PC-9 (cell line): Measurements from ENCODE around the gene PCDHGC5. TPM values are rescaled to one million over a fixed set of nuclear protein-coding genes. Genes with fewer than 3 reads are reported as not detected.

Experiments
- BruUV-seq: library from RNA; stranded (reverse); fragments of 400-500 nt; replicated peaks from 2 replicates; lab custom pipeline; 2021; lab: Mats Ljungman, UMichigan
- CTCF ChIA-PET: fragments of 300-600 bp; sonication (Branson Sonifier 250); formaldehyde crosslinking; loops from one replicate; lab custom pipeline; 2022; ENCODE audit warnings: antibody characterized with exemption; lab: Charles Lee
- POLR2A ChIA-PET: fragments of 300-600 bp; sonication (Branson Sonifier 250); formaldehyde crosslinking; loops from one replicate; lab custom pipeline; 2022; ENCODE audit warnings: antibody characterized with exemption; ENCODE audit not compliant: unreplicated experiment; lab: Charles Lee
- DNase-seq, 2 experiments: peaks; one replicate each; pipeline versions ENCODE4 v3.0.0 to v3.0.0-alpha.2; 2015 to 2022; ENCODE audit warnings: mixed read lengths in 1 of 2
- H2AFZ ChIP-seq: fragments of 200-600 bp; sonication (generic); 2 replicates; pipeline ENCODE4 v1.8.1; 2017; ENCODE audit warnings: antibody characterized with exemption
- H3F3A ChIP-seq: fragments of 200-600 bp; sonication (generic); 2 replicates; pipeline ENCODE4 v1.8.1; 2017; ENCODE audit warnings: antibody characterized with exemption, mild to moderate bottlenecking, low read depth; ENCODE audit not compliant: insufficient read depth
- H3K27ac ChIP-seq: fragments of 200-600 bp; sonication (generic); 2 replicates; pipeline ENCODE4 v1.6.1; 2016; ENCODE audit warnings: mixed run types
- H3K27me3 ChIP-seq: fragments of 200-600 bp; sonication (generic); 2 replicates; pipeline ENCODE4 v1.6.1; 2016; ENCODE audit warnings: low read depth, mixed run types; ENCODE audit not compliant: insufficient read depth
- H3K36me3 ChIP-seq: fragments of 200-600 bp; sonication (generic); 2 replicates; pipeline ENCODE4 v1.6.1; 2016; ENCODE audit warnings: low read depth, mixed run types
- H3K4me1 ChIP-seq: fragments of 200-600 bp; sonication (generic); replicated peaks from 2 replicates; pipeline ENCODE4 v1.6.1; 2016; ENCODE audit warnings: mixed run types; ENCODE audit not compliant: insufficient read depth
- H3K4me2 ChIP-seq: fragments of 200-600 bp; sonication (generic); 2 replicates; pipeline ENCODE4 v1.6.1; 2017; ENCODE audit warnings: mixed run types
- H3K4me3 ChIP-seq: fragments of 200-600 bp; sonication (generic); 2 replicates; pipeline ENCODE4 v1.6.1; 2016; ENCODE audit warnings: mixed run types
- H3K79me2 ChIP-seq: fragments of 200-600 bp; sonication (generic); 2 replicates; pipeline ENCODE4 v1.6.1; 2017; ENCODE audit warnings: low read depth, mixed run types
- H3K9me2 ChIP-seq: fragments of 200-600 bp; sonication (generic); 2 replicates; pipeline ENCODE4 v1.8.1; 2017; ENCODE audit warnings: mild to moderate bottlenecking; ENCODE audit not compliant: insufficient read depth
- H3K9me3 ChIP-seq: fragments of 200-600 bp; sonication (generic); 2 replicates; pipeline ENCODE4 v1.8.1; 2016; ENCODE audit warnings: low read depth; ENCODE audit not compliant: insufficient read depth
- H4K20me1 ChIP-seq: fragments of 200-600 bp; sonication (generic); 2 replicates; pipeline ENCODE4 v1.8.1; 2017; ENCODE audit not compliant: insufficient read depth
- EZH2 ChIP-seq: fragments of 200-600 bp; sonication (generic); IDR thresholded peaks from 2 replicates; pipeline ENCODE4 v1.8.0; 2017; ENCODE audit warnings: antibody characterized with exemption, low read depth
- intact Hi-C: fragments of 100-400 bp; cut with micrococcal nuclease; formaldehyde crosslinking; loops from one replicate; pipeline ENCODE4 v1.10.0; 2022; ENCODE audit not compliant: unreplicated experiment
- total RNA-seq: library from RNA; stranded (reverse); gene quantifications from 2 replicates; pipeline ENCODE4 v1.2.3, GENCODE V29; 2021
- TF ChIP-seq, protein P1 (sequence below): fragments of 200-600 bp; sonication (generic); conservative IDR thresholded peaks from 2 replicates; pipeline ENCODE4 v1.6.1; 2017; ENCODE audit warnings: mixed run types, antibody characterized with exemption, mild to moderate bottlenecking, moderate library complexity

Gene PCDHGC5
- total RNA-seq, 1 experiment from 2014 or later = not detected

DNA sequence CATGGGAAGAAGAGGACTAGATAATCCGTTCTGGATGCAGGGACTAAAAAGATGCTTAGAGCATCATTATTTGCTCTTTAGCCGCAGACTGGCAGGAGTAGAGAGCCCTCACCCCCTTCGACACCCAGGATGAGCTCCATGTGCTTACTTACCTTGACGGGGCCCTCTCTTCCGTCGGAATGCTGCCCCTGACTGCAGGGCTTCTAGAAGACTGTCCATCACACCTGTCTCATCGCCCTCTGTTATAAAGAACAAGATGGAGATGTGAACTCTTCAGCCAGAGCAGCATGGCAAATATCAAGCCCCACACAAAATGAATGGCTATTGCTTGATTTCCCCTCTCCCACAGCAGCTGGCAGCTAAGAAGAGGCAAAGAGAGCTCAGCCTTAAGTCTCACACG is 35.1 kb downstream of the PCDHGC5 start:
- H3K27me3 ChIP-seq = no peaks in the 10 kb centered on the region
- no peak overlapping the region for H3K4me3 ChIP-seq
- POLR2A ChIA-PET = no interaction called here
- H2AFZ ChIP-seq = no peak overlapping the region
- H3K9me3 ChIP-seq = no peaks in the 10 kb centered on the region; the same call in 1 of the 2 replicates
- CTCF ChIA-PET = interaction anchor here (0.5 to 1.2 kb wide), 5 partner anchors 11 to 718 kb away, joined by 3 to 8 read pairs (median 4); partner anchors contain the start of genes PCDHGA11 and PCDHGA12
- peaks cover 75% of the 10 kb centered on the region for H3F3A ChIP-seq
- H3K36me3 ChIP-seq = peaks cover 33% of the 10 kb centered on the region
- no peak overlapping the region for H3K27ac ChIP-seq
- H3K4me1 ChIP-seq = peaks cover 45% of the 10 kb centered on the region
- no peaks in the 10 kb centered on the region for H4K20me1 ChIP-seq
- intact Hi-C loops = loop anchor here (1.0 to 10.0 kb wide), 5 partner anchors 41 to 199 kb away; partner anchors contain the start of genes PCDHGA10, PCDHGC3 and TAF7
- no peaks in the 10 kb centered on the region for H3K79me2 ChIP-seq
- no peak overlapping the region for H3K4me2 ChIP-seq
- no peak for TF ChIP-seq EZH2
- TF ChIP-seq, protein P1, sequence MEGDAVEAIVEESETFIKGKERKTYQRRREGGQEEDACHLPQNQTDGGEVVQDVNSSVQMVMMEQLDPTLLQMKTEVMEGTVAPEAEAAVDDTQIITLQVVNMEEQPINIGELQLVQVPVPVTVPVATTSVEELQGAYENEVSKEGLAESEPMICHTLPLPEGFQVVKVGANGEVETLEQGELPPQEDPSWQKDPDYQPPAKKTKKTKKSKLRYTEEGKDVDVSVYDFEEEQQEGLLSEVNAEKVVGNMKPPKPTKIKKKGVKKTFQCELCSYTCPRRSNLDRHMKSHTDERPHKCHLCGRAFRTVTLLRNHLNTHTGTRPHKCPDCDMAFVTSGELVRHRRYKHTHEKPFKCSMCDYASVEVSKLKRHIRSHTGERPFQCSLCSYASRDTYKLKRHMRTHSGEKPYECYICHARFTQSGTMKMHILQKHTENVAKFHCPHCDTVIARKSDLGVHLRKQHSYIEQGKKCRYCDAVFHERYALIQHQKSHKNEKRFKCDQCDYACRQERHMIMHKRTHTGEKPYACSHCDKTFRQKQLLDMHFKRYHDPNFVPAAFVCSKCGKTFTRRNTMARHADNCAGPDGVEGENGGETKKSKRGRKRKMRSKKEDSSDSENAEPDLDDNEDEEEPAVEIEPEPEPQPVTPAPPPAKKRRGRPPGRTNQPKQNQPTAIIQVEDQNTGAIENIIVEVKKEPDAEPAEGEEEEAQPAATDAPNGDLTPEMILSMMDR = no peak
- no peak for DNase-seq
- no peaks in the 10 kb centered on the region for H3K9me2 ChIP-seq
- no TSS peak for BruUV-seq

DNA sequence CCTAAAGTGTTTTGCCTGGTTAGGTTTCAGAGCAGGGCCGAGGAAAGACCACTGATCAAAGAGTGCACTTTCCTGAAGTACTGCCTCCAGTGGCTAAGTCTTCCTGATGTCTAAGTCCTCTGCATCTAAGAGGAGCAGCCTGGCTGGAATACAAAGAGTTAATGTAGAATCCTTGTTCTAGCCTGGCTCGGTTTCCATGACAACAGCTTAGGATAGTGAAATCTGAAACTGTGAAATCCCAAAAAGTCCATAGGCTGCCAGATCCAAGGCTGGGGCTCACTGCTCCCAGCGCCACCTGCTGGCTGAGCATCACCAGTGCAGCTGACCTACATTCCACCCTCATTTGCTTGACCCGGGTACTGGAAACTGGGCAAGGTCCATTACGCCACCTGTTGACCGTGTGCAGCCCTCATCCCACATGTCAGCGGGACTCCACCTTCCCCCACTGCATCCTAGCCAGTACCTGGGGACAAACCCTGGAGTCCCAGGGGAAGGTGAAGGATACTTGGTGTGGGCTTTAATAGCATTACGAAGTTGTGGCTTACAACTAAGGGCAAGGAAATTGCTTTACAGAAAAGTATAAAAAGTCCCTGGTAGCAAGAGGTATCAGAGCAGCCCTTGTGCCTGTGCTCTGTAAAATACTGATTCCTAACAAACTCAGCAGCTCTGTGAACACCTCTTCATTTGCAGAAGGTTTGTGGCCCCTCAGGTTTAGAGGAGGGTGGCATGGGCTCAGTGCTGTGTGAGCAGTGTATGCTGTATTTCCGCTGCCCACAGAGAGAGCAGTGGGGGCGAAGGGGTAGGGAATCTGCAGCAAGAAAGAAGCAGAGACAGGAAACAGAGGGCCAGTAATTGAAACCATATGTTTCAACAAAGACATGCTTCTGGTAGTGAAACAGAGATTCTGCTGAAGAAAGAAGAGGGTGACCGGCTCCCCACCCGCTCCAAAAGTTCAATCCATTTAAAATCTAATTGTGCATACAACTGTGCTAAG is 36.0 kb downstream of the PCDHGC5 start:
- Histone ChIP-seq H3K79me2 (no peaks in the 10 kb centered on the region), H3K36me3 (peaks cover 29% of the 10 kb centered on the region), H2AFZ (no peak overlapping the region), H3K27me3 (no peaks in the 10 kb centered on the region), H3K27ac (no peak overlapping the region), H3F3A (peaks cover 70% of the 10 kb centered on the region), H3K9me3 (no peaks in the 10 kb centered on the region), H3K4me1 (peaks cover 38% of the 10 kb centered on the region), H3K4me2 (no peak overlapping the region), H3K4me3 (no peak overlapping the region), H4K20me1 (no peaks in the 10 kb centered on the region), H3K9me2 (no peaks in the 10 kb centered on the region)
- BruUV-seq = no TSS peak
- ChIA-PET POLR2A (interaction anchor here (0.5 kb wide), 1 partner anchor 50 kb away, joined by 3 read pairs; no protein-coding TSS in a partner anchor), CTCF (interaction anchor here (0.5 to 1.2 kb wide), 5 partner anchors 12 to 717 kb away, joined by 3 to 8 read pairs (median 4); partner anchors contain the start of genes PCDHGA11 and PCDHGA12)
- intact Hi-C loops = loop anchor here (1.0 to 10.0 kb wide), 5 partner anchors 40 to 200 kb away; partner anchors contain the start of genes PCDHGA10, PCDHGC3 and TAF7
- no peak for TF ChIP-seq EZH2
- TF ChIP-seq, protein P1 = peak; percentile 97
- DNase-seq = peak; percentile 77 to 78

DNA sequence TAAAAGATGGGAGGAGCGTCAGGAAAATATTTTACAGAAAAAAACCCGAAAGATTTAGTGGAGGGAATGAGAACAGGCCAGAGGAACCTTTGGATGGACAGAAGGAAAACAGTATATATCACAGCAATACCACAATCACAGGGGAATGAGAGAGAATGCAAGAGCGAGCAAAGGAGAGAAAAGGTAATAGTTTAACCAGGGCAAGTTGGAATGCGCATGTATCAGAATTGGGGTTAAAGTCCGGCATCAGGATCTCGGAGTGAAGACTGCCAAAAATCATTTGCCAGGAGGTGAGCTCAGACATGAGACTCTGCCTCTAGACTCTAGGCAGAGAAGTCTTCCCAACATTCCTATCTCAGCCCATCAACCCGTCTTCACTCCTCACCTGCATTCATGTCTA is 36.8 kb downstream of the PCDHGC5 start:
- POLR2A ChIA-PET = no interaction called here
- intact Hi-C loops = loop anchor here (2.0 to 10.0 kb wide), 3 partner anchors 39 to 201 kb away; partner anchors contain the start of genes PCDHGA10 and TAF7
- DNase-seq = no peak

More for the DNA sequence above, 36.8 kb downstream of the PCDHGC5 start:
- H4K20me1 ChIP-seq = no peaks in the 10 kb centered on the region
- peaks cover 27% of the 10 kb centered on the region for H3K36me3 ChIP-seq
- H3K27ac ChIP-seq = no peak overlapping the region
- peaks cover 63% of the 10 kb centered on the region for H3F3A ChIP-seq
- H3K9me3 ChIP-seq = no peaks in the 10 kb centered on the region
- no peak overlapping the region for H2AFZ ChIP-seq
- H3K4me1 ChIP-seq = peaks cover 31% of the 10 kb centered on the region
- H3K79me2 ChIP-seq = no peaks in the 10 kb centered on the region
- no TSS peak for BruUV-seq
- CTCF ChIA-PET = no interaction called here
- no peaks in the 10 kb centered on the region for H3K9me2 ChIP-seq
- no peaks in the 10 kb centered on the region for H3K27me3 ChIP-seq
- TF ChIP-seq EZH2 = no peak
- TF ChIP-seq, protein P1 = no peak
- H3K4me2 ChIP-seq = no peak overlapping the region
- no peak overlapping the region for H3K4me3 ChIP-seq
